ACHN (cell line): ENCODE measurements around the gene GPR78.

Experiments used
- DNase-seq: peaks from one replicate; pipeline ENCODE4 v3.0.0-alpha.2; 2015
- in situ Hi-C: cut with HindIII; loops from 2 replicates; pipeline ENCODE4 v1.10.0; 2017; ENCODE audit warnings: low sequenced_read_pairs, low pct_ligation_motif_present, low pct_unique_long_range_greater_than_20kb

The GPR78 gene, protein sequence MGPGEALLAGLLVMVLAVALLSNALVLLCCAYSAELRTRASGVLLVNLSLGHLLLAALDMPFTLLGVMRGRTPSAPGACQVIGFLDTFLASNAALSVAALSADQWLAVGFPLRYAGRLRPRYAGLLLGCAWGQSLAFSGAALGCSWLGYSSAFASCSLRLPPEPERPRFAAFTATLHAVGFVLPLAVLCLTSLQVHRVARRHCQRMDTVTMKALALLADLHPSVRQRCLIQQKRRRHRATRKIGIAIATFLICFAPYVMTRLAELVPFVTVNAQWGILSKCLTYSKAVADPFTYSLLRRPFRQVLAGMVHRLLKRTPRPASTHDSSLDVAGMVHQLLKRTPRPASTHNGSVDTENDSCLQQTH

DNA sequence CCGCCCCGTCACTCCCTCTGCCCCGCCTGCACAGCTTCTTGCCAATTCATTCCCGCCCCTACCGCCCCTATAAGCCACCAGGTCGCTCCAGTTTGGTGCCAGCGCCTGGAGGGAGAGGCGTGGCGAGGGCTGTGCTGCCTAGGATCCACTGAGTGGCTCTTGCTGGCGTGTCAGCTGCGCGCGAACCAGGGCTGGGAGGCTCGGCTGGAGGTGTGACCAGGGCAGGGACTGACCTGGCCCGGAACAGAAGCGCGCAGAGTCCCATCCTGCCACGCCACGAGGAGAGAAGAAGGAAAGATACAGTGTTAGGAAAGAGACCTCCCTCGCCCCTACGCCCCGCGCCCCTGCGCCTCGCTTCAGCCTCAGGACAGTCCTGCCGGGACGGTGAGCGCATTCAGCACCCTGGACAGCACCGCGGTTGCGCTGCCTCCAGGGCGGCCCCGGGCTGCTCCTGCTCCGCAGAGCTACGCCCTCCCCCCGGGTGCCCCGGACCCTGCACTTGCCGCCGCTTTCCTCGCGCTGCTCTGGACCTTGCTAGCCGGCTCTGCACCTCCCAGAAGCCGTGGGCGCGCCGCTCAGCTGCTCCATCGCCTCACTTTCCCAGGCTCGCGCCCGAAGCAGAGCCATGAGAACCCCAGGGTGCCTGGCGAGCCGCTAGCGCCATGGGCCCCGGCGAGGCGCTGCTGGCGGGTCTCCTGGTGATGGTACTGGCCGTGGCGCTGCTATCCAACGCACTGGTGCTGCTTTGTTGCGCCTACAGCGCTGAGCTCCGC is at the start of gene GPR78:
TSS of gene GPR78 (plus strand) at position 72 of the 773 bp plus-strand sequence. CDS start at position 663, 591 bp downstream.
- in situ Hi-C loops, result no loop called here
- DNase-seq, result peak; percentile 68

GRCh38 chr4:8532245-8532781 is 47.9 kb upstream of the GPR78 start:
- in situ Hi-C loops, result no loop called here
- DNase-seq, result no peak

DNA sequence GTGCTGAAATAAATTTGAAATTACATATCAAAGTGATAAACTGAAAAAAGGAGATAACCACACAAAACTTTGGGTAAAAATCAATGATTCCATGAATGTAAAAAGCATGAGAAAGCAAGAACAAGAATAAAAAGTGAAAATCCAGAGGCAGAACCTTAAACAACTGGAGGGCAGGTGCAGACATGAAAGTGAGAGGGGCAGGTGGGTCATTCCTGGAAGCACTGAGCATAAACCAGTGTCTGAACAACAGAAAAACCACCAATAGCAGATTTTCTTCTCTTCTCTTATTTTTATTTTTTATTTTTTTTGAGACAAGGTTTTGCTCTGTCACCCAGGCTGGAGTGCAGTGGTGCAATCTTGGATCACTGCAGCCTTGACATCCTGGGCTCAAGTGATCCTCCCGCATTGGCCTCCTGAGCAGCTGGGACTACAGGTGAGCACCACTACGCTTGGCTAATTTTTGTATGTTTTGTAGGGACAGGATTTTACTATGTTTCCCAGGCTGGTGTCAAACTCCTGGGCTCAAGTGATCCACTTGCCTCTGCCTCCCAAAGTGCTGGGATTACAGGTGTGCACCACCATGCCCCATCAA is 46.8 kb upstream of the GPR78 start:
- in situ Hi-C loops, result no loop called here
- DNase-seq, result no peak

- in situ Hi-C loops, result no loop called here
Observed at GRCh38 chr4:8534129-8534528, 46.1 kb upstream of the GPR78 start.

DNA sequence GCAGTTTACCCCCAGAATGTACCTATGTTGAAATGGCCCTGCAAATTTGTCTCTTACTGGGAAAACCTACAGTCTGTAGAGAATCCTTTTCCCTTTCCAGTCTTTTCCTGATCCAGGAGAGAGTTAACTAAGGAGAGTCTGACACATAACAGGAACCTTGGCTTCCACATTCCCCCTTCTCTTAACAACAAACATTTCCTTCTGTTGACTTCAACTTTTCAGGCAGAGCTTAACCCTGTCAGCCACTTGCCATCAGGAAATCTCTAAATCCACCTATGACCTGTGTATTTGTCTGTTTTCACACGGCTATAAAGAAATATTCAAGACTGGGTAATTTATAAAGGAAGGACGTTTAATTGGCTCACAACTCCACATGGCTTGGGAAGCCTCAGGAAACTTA is 45.6 kb upstream of the GPR78 start:
- in situ Hi-C loops, result no loop called here
- DNase-seq, result no peak

More at GRCh38 chr4:8534129-8534528, 46.1 kb upstream of the GPR78 start:
- peak; percentile 11 for DNase-seq

DNA sequence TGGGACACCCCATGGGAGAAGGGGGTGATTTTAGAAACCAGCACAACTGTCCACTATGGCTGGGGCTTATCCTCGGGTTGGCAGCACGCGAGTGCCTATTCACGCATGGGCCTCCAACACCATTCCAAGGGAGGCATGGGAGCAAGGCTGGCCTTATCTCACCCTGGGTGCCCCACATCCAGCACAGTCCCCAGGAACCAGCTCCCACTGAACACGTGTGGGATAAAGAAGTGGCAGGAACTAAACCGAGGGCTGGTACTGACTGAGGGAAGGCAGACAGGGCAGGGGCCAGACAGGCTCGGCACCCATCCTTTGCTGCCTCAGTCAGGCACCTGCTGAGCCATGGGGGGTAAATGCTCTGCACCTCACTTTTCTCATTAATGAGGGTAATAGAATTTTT is 43.7 kb upstream of the GPR78 start:
- in situ Hi-C loops, result no loop called here

DNA sequence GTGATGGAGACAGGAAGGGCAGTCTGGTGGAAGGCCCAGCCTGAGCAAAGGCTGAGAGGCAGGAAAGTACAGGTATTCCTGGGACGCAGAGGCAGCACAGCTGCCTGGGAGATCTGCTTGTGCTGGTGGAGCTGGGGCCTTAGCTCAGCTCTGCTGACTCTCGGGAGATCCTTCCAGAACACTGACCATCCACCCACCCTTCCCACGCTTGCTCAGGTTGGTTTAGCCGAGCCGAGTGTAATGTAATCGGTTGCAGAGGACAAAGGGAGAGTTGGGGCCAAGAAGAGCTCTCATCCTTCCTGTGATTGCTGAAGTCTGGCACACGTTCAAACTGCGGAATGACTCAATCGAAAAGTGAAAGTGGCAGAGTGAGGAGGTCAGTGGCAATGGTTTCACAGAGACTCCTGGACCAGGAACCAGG is 43.1 kb upstream of the GPR78 start:
- in situ Hi-C loops, result no loop called here
- DNase-seq, result peak; percentile 82

More for the DNA sequence above, 43.7 kb upstream of the GPR78 start:
- no peak for DNase-seq

GRCh38 chr4:8538076-8538702 is 42.0 kb upstream of the GPR78 start:
- no peak for DNase-seq
- in situ Hi-C loops, result no loop called here

GRCh38 chr4:8538703-8539567 is 41.3 kb upstream of the GPR78 start:
- in situ Hi-C loops, result no loop called here

DNA sequence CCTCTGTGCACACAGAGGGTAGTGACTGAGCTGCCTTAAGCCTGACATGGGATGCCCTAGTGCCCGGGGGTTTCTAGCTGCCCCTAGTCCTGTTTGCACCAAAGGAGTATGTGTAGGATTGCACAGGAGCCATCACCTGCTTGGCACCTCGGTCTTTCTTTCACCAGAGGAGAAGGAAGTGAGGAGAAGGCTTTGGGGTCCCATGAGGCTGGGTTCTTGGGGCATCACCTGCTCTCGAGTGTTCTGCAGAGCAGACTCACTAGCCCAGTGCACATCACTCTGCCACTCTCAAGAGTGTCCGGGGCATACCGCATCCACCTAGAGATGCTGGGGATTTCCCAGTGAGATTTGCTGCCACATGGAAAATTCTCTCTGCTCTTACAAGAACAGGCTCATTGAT is 40.5 kb upstream of the GPR78 start:
- DNase-seq, result no peak
- in situ Hi-C loops, result no loop called here

More at GRCh38 chr4:8538703-8539567, 41.3 kb upstream of the GPR78 start:
- peak; percentile 57 for DNase-seq

DNA sequence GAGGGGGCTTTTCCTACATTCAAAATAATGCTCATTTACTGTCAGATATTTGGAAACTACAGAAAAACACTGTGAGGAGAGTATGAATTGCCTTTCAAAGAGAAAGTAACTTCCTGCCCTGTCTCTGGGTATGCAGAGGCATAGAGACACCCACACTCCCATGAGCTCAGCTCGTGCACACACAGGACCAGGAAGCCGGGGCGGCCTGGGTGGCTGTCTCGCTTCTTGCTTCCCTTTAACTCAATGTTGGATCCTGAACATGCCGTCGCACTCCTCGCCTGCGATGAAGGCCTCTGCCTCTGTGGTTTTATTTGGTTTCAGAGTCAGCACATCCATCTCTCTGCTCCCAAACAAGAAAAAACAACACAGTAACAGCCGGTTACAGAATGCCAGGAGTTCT is 40.1 kb upstream of the GPR78 start:
- in situ Hi-C loops, result no loop called here

GRCh38 chr4:8540586-8540985 is 39.6 kb upstream of the GPR78 start:
- in situ Hi-C loops, result no loop called here
- DNase-seq, result no peak

More for the DNA sequence above, 40.1 kb upstream of the GPR78 start:
- no peak for DNase-seq

GRCh38 chr4:8540991-8541390 is 39.2 kb upstream of the GPR78 start:
- no peak for DNase-seq
- in situ Hi-C loops, result no loop called here

GRCh38 chr4:8541981-8542715 is 38.0 kb upstream of the GPR78 start:
- in situ Hi-C loops, result no loop called here
- DNase-seq, result no peak

GRCh38 chr4:8542776-8543525 is 37.2 kb upstream of the GPR78 start:
- in situ Hi-C loops, result no loop called here
- DNase-seq, result no peak

- in situ Hi-C loops, result no loop called here
Observed at GRCh38 chr4:8543623-8544022, 36.6 kb upstream of the GPR78 start.

GRCh38 chr4:8544282-8544681 is 35.9 kb upstream of the GPR78 start:
- in situ Hi-C loops, result no loop called here
- DNase-seq, result no peak

More at GRCh38 chr4:8543623-8544022, 36.6 kb upstream of the GPR78 start:
- no peak for DNase-seq
